PC-9 (cell line): ENCODE data around the gene FAXC. TPM values are rescaled to one million over a fixed set of nuclear protein-coding genes. Genes with fewer than 3 reads are reported as not detected.
"Not testable (repeated sequence)": the region's sequence is repeated elsewhere in the genome, so short reads cannot be mapped to it uniquely, and the experiment has no call there.

ENCODE experiments used
- BruUV-seq: library from RNA; stranded (reverse); fragments of 400-500 nt; replicated peaks from 2 replicates; lab custom pipeline; 2021; lab: Mats Ljungman, UMichigan
- CTCF ChIA-PET: fragments of 300-600 bp; sonication (Branson Sonifier 250); formaldehyde crosslinking; loops from one replicate; lab custom pipeline; 2022; ENCODE audit warnings: antibody characterized with exemption; lab: Charles Lee
- POLR2A ChIA-PET: fragments of 300-600 bp; sonication (Branson Sonifier 250); formaldehyde crosslinking; loops from one replicate; lab custom pipeline; 2022; ENCODE audit warnings: antibody characterized with exemption; ENCODE audit not compliant: unreplicated experiment; lab: Charles Lee
- DNase-seq, 2 experiments: peaks; one replicate each; pipeline versions ENCODE4 v3.0.0 to v3.0.0-alpha.2; 2015 to 2022; ENCODE audit warnings: mixed read lengths in 1 of 2
- H2AFZ ChIP-seq: fragments of 200-600 bp; sonication (generic); 2 replicates; pipeline ENCODE4 v1.8.1; 2017; ENCODE audit warnings: antibody characterized with exemption
- H3F3A ChIP-seq: fragments of 200-600 bp; sonication (generic); 2 replicates; pipeline ENCODE4 v1.8.1; 2017; ENCODE audit warnings: antibody characterized with exemption, mild to moderate bottlenecking, low read depth; ENCODE audit not compliant: insufficient read depth
- H3K27ac ChIP-seq: fragments of 200-600 bp; sonication (generic); 2 replicates; pipeline ENCODE4 v1.6.1; 2016; ENCODE audit warnings: mixed run types
- H3K27me3 ChIP-seq: fragments of 200-600 bp; sonication (generic); 2 replicates; pipeline ENCODE4 v1.6.1; 2016; ENCODE audit warnings: low read depth, mixed run types; ENCODE audit not compliant: insufficient read depth
- H3K36me3 ChIP-seq: fragments of 200-600 bp; sonication (generic); 2 replicates; pipeline ENCODE4 v1.6.1; 2016; ENCODE audit warnings: low read depth, mixed run types
- H3K4me1 ChIP-seq: fragments of 200-600 bp; sonication (generic); replicated peaks from 2 replicates; pipeline ENCODE4 v1.6.1; 2016; ENCODE audit warnings: mixed run types; ENCODE audit not compliant: insufficient read depth
- H3K4me2 ChIP-seq: fragments of 200-600 bp; sonication (generic); 2 replicates; pipeline ENCODE4 v1.6.1; 2017; ENCODE audit warnings: mixed run types
- H3K4me3 ChIP-seq: fragments of 200-600 bp; sonication (generic); 2 replicates; pipeline ENCODE4 v1.6.1; 2016; ENCODE audit warnings: mixed run types
- H3K79me2 ChIP-seq: fragments of 200-600 bp; sonication (generic); 2 replicates; pipeline ENCODE4 v1.6.1; 2017; ENCODE audit warnings: low read depth, mixed run types
- H3K9me2 ChIP-seq: fragments of 200-600 bp; sonication (generic); 2 replicates; pipeline ENCODE4 v1.8.1; 2017; ENCODE audit warnings: mild to moderate bottlenecking; ENCODE audit not compliant: insufficient read depth
- H3K9me3 ChIP-seq: fragments of 200-600 bp; sonication (generic); 2 replicates; pipeline ENCODE4 v1.8.1; 2016; ENCODE audit warnings: low read depth; ENCODE audit not compliant: insufficient read depth
- H4K20me1 ChIP-seq: fragments of 200-600 bp; sonication (generic); 2 replicates; pipeline ENCODE4 v1.8.1; 2017; ENCODE audit not compliant: insufficient read depth
- CTCF ChIP-seq: fragments of 200-600 bp; sonication (generic); conservative IDR thresholded peaks from 2 replicates; pipeline ENCODE4 v1.6.1; 2017; ENCODE audit warnings: mixed run types, antibody characterized with exemption, mild to moderate bottlenecking, moderate library complexity
- EZH2 ChIP-seq: fragments of 200-600 bp; sonication (generic); IDR thresholded peaks from 2 replicates; pipeline ENCODE4 v1.8.0; 2017; ENCODE audit warnings: antibody characterized with exemption, low read depth
- intact Hi-C: fragments of 100-400 bp; cut with micrococcal nuclease; formaldehyde crosslinking; loops from one replicate; pipeline ENCODE4 v1.10.0; 2022; ENCODE audit not compliant: unreplicated experiment
- total RNA-seq: library from RNA; stranded (reverse); gene quantifications from 2 replicates; pipeline ENCODE4 v1.2.3, GENCODE V29; 2021

Gene FAXC
- total RNA-seq, 1 experiment from 2014 or later = 3.3 TPM

GRCh38 chr6:99270826-99271225 is 78.6 kb downstream of the FAXC start:
- no peaks in the 10 kb centered on the region for H3K9me3 ChIP-seq
- no peaks in the 10 kb centered on the region for H3K4me1 ChIP-seq
- intact Hi-C loops = no loop called here
- peaks cover 10% of the 10 kb centered on the region; the same call in 1 of the 2 replicates for H3K27me3 ChIP-seq
- H3F3A ChIP-seq = no peaks in the 10 kb centered on the region
- no peak for DNase-seq
- H2AFZ ChIP-seq = no peak overlapping the region
- CTCF ChIA-PET = no interaction called here
- H4K20me1 ChIP-seq = no peaks in the 10 kb centered on the region
- no peak overlapping the region for H3K4me2 ChIP-seq
- TF ChIP-seq CTCF (no peak), EZH2 (no peak)
- H3K79me2 ChIP-seq = no peaks in the 10 kb centered on the region
- H3K36me3 ChIP-seq = no peaks in the 10 kb centered on the region
- no peak overlapping the region for H3K27ac ChIP-seq
- POLR2A ChIA-PET = no interaction called here
- no TSS peak for BruUV-seq
- H3K9me2 ChIP-seq = no peaks in the 10 kb centered on the region
- no peak overlapping the region for H3K4me3 ChIP-seq

GRCh38 chr6:99270030-99270429 is 79.4 kb downstream of the FAXC start:
- intact Hi-C loops = no loop called here
- no peak for DNase-seq
- TF ChIP-seq CTCF = no peak
- no peak for TF ChIP-seq EZH2
- Histone ChIP-seq H3F3A (no peaks in the 10 kb centered on the region), H2AFZ (no peak overlapping the region; the same call in 1 of the 2 replicates), H3K79me2 (no peaks in the 10 kb centered on the region), H4K20me1 (no peaks in the 10 kb centered on the region), H3K9me2 (no peaks in the 10 kb centered on the region), H3K36me3 (no peaks in the 10 kb centered on the region), H3K4me3 (no peak overlapping the region), H3K27ac (no peak overlapping the region), H3K4me2 (no peak overlapping the region), H3K27me3 (peaks cover 10% of the 10 kb centered on the region; the same call in 1 of the 2 replicates), H3K9me3 (no peaks in the 10 kb centered on the region), H3K4me1 (no peaks in the 10 kb centered on the region)
- POLR2A ChIA-PET = no interaction called here
- BruUV-seq = no TSS peak
- CTCF ChIA-PET = no interaction called here

GRCh38 chr6:99269207-99269606 is 80.3 kb downstream of the FAXC start:
- no peak overlapping the region for H3K27ac ChIP-seq
- no peaks in the 10 kb centered on the region for H3F3A ChIP-seq
- DNase-seq = no peak
- H2AFZ ChIP-seq = no peak overlapping the region
- no peaks in the 10 kb centered on the region for H4K20me1 ChIP-seq
- H3K79me2 ChIP-seq = no peaks in the 10 kb centered on the region
- intact Hi-C loops = no loop called here
- BruUV-seq = no TSS peak
- H3K27me3 ChIP-seq = peaks cover 10% of the 10 kb centered on the region; the same call in 1 of the 2 replicates
- ChIA-PET CTCF (no interaction called here), POLR2A (no interaction called here)
- H3K9me3 ChIP-seq = no peaks in the 10 kb centered on the region
- no peaks in the 10 kb centered on the region for H3K36me3 ChIP-seq
- H3K4me3 ChIP-seq = no peak overlapping the region
- no peak overlapping the region for H3K4me2 ChIP-seq
- no peaks in the 10 kb centered on the region for H3K9me2 ChIP-seq
- no peak for TF ChIP-seq CTCF
- TF ChIP-seq EZH2 = no peak
- no peaks in the 10 kb centered on the region for H3K4me1 ChIP-seq

- H3K4me3 ChIP-seq, H4K20me1 ChIP-seq, H3K9me2 ChIP-seq, H3K79me2 ChIP-seq, H3K4me1 ChIP-seq, H3K4me2 ChIP-seq, H3K27ac ChIP-seq, H3F3A ChIP-seq, CTCF ChIA-PET, DNase-seq, H3K27me3 ChIP-seq, POLR2A ChIA-PET, H3K9me3 ChIP-seq, H2AFZ ChIP-seq, BruUV-seq, intact Hi-C loops, H3K36me3 ChIP-seq: not testable (repeated sequence)
These were observed 82.5 kb downstream of the FAXC start for GRCh38 chr6:99266996-99267395.

GRCh38 chr6:99265447-99265846 is 84.0 kb downstream of the FAXC start:
- CTCF ChIA-PET, H3K4me3 ChIP-seq, H2AFZ ChIP-seq, BruUV-seq, H3K4me1 ChIP-seq, DNase-seq, POLR2A ChIA-PET, H3F3A ChIP-seq, H3K79me2 ChIP-seq, H3K9me2 ChIP-seq, H3K27ac ChIP-seq, intact Hi-C loops, H3K27me3 ChIP-seq, H4K20me1 ChIP-seq, H3K4me2 ChIP-seq, H3K9me3 ChIP-seq, H3K36me3 ChIP-seq: not testable (repeated sequence)
